Right renal cortex interstitium (tissue), 3 donors: Measurements from ENCODE around the gene AASDHPPT. TPM values are rescaled to one million over a fixed set of nuclear protein-coding genes. Genes with fewer than 3 reads are reported as not detected.
A peak's percentile ranks its signal among the peaks of the same experiment; 100 is the strongest.

Experiments
- DNase-seq, 3 donors: peaks; one replicate each; pipeline ENCODE4 v3.0.0-alpha.2; 2013; ENCODE audit warnings: low read depth in 3 of 3, low spot score in 2 of 3
- polyA plus RNA-seq, 3 donors: library from polyadenylated mRNA; unstranded; fragments of 120-200 nt; gene quantifications; one replicate each; pipeline ENCODE4 v1.2.1, GENCODE V29; 2013; ENCODE audit not compliant: insufficient read length in 3 of 3

Gene AASDHPPT
- polyA plus RNA-seq, 3 donors: 80.6 to 83.6 (median 81.2) TPM

- no peak for DNase-seq
These were observed 4.6 kb downstream of the AASDHPPT start for GRCh38 chr11:106082096-106082495.

- no peak for DNase-seq
These were observed 8.7 kb downstream of the AASDHPPT start for GRCh38 chr11:106086135-106086534.

- no peak for DNase-seq
These were observed 9.4 kb downstream of the AASDHPPT start for GRCh38 chr11:106086850-106087249.

DNA sequence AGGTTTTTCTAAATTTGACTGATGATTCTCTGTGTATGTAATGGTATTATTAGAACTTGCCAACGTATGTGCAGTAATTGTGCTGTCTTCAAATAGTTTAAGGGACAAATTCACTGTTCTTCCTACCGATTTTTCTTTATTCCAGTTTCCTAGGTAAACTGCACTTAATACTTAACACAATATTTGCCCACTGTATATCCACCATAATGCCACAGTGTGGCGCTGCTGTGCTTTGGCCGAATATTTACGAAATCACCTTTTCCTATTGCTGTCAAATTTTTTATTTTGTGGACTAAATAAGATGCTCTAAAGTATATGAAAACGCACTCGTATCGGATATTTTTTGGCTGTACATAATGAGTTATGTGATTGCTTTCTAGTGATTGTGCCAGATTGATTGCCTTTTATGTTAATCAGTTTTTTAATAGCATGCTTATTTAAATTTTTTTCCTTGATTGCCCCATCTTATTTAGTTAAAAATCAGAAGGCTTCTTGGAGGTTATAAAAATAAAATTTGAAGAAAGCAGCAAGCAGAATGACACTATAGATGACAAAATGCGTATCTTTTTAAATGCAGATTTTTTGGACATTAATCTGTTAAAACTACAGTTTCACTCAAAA is 10.5 kb downstream of the AASDHPPT start:
- peak; percentile 10 to 23 (median 12) for DNase-seq

DNA sequence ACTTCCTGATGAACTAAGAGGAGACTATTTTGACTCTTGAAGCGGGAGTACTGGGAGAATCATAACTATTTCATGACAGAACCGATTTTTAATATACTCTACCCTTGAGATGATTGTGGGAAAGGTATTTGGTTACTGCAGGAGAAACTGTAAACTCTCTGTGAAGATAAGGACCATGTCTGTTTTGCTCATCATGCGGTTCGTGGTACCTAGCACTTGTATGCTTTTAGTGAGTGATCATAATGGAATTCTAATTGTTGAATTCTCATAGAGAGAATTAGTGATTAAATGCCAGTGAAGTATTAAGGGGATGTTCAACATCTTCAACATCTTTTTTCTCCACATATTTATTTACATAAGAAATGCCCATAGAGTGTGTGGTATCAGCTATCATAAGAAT is 11.4 kb downstream of the AASDHPPT start:
- no peak for DNase-seq

- no peak for DNase-seq
These were observed 14.1 kb downstream of the AASDHPPT start for GRCh38 chr11:106091480-106092123.

DNA sequence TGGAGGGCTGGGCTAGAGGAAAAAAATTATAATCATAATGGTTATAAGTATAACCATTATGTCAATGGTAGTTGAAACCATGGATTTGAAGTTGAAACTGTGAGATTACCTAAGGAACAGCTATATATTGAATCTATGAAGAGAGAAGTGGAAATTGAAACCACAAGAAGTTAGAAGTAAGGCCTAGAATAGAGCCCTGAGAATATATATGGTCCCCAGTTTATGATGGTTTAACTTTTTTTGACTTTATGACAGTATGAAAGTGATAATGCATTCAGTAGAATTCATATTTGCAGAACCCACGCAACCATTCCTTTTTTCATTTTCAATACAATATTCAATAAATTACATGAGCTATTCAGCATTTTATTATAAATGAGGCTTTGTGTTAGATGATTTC is 15.0 kb downstream of the AASDHPPT start:
- no peak for DNase-seq

- DNase-seq: no peak
These were observed 21.6 kb downstream of the AASDHPPT start for GRCh38 chr11:106098893-106099553.

DNA sequence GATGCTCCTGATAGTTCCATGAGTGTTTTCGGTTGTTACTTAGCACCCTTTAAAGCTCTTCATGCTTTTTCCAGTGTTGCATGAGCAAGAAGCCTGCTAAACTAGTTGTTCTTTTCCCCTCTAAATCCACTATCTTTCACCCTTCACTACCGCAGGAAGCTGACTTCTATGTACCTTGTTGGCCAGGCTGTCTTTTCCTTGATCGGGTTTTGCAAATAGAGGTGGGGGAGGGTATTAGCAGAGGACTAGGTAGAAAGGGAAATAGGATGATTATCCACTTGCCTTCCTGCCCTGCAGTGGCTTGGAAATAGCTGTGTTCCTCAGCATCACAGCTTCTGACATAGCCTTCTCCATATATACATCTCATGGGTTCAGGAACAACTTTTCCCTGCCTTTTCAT is 23.9 kb downstream of the AASDHPPT start:
- DNase-seq: no peak

DNA sequence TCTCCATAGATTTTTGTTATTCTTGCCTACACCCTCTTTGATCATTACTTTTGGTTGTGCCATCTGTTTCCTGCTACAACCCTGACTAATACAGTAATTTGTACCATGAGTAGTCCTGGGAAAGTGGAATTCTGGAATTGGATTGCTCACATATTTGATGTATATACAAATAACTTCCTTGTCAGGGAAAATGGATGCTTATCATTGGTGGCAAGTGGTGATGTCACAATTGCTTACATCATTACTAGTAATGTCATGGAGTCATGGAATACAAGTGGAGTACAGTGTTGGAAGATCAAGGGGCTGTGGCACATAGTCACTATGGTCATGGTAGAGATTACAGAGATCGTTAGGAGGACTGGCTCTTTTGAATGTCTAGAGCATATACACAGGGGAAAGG is 24.4 kb downstream of the AASDHPPT start:
- DNase-seq: no peak

DNA sequence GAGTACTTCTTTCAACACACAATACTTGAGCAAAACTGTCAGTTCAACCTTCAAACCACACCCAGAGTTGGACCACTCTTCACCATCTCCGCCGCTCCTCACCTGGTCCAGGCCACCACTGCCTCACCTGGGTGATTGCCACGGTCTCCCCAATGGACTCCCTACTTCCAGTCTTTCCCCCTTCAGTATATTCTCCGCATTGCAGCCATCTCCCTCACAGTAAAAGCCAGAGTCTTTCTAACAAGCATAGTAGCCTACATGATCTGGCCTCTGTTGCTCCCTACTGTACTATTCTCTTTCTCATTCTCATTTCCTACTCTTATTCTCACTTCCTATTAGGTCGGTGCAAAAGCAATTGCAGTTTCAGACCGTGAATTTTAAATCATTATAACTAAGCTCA is 28.5 kb downstream of the AASDHPPT start:
- DNase-seq: no peak

- DNase-seq: no peak
These were observed 44.3 kb downstream of the AASDHPPT start for GRCh38 chr11:106121570-106122320.

- DNase-seq: no peak
These were observed 50.1 kb downstream of the AASDHPPT start for GRCh38 chr11:106127604-106128003.

GRCh38 chr11:106128740-106129139 is 51.3 kb downstream of the AASDHPPT start:
- DNase-seq: no peak

- no peak for DNase-seq
These were observed 54.5 kb downstream of the AASDHPPT start for GRCh38 chr11:106131998-106132397.

- DNase-seq: no peak
These were observed 55.3 kb downstream of the AASDHPPT start for GRCh38 chr11:106132582-106133354.

DNA sequence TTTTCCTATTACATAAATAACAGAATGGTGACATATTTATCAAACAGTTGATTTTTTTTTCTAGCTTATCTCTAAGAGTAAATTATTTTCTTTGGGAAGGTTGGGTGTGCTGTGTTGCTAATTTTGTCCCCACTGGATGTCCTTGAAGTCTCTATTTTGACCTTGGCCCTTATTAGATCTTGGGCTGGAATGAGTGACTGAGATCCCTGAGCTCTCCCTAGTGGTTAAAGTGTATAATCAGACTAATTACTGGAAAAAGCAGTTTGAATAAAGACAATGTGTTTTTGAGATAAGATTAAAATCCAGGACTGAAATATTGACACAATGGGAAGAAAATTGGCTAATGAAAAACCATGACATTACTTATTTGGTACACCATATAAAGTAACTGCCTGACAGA is 56.1 kb downstream of the AASDHPPT start:
- DNase-seq: no peak

DNA sequence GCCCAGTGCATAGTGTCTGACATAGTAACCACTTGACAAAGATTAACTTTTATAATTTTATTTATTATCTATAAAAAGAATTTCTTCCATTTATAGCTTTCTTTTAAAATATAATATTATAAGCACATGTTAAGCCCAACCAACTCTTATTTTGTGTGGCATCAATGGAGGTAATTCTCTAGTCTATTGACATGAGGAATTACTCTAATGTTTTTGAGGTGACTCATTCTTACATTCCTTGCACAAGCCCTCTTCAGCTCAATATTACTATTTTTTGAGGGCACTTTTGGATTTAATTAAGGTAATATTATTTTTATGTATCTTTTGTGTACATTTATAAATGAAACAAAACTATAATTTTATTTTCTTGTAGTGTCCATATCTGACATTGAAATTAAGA is 59.6 kb downstream of the AASDHPPT start:
- no peak for DNase-seq

DNA sequence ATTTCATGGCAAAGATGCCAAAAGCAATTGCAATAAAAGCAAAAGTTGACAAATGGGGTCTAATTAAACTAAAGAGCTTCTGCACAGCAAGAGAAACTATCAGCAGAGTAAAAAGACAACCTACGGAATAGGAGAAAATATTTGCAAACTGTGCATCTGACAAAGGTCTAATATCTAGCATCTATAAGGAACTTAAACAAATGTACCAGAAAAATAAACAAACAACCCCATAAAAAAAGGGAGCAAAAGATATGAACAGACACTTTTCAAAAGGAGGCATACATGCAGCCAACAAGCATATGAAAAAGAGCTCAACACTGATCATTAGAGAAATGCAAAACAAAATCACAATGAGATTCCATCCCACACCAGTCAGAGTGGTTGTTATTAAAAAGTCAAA is 60.3 kb downstream of the AASDHPPT start:
- no peak for DNase-seq
